NCI-H128 (cell line): ENCODE data around the gene UBE2E3.
"Not testable (repeated sequence)": the region's sequence is repeated elsewhere in the genome, so short reads cannot be mapped to it uniquely, and the experiment has no call there.

Experiments
- DNase-seq: peaks from one replicate; lab custom pipeline; 2025; ENCODE audit not compliant: unreplicated experiment; lab: John Stamatoyannopoulos, UW

Gene UBE2E3

DNA sequence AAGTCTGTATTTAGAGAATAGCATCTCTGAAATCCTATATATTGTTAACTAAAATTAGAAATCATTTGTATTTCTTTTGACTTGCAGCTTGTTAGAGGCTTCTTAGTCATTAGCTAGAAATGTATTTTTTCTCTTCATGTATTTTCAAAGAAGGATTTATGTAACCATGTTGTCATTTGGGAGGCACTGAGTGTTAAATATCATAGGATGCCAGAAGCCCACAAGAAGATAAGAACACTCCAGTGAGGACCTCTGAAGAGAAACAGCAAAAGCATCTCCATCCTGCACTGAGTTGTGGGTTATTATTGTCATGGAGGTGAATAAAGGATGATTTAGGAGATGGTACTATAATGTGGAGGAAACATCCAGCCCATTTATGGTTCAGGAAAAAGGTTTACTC, 93.5 kb downstream of the UBE2E3 start:
- DNase-seq = no peak

DNA sequence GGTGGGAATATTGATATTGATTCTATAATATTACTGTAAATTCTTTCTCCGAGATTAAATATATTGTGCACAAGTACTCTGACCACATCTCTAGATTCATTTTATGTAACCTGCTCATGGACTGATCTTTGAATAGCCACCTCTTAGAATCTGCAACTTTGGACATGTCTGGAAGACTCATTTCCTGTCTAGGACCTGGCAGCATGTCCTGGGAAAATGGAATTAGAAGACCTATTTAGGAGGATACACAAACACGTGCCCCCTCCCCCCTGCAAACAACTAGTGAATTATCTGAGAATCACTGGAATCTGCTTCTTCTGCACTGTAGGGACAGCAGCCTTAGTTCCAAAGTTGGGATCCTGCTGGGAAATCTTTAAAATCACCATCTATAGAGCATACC, 94.1 kb downstream of the UBE2E3 start:
- no peak for DNase-seq

DNA sequence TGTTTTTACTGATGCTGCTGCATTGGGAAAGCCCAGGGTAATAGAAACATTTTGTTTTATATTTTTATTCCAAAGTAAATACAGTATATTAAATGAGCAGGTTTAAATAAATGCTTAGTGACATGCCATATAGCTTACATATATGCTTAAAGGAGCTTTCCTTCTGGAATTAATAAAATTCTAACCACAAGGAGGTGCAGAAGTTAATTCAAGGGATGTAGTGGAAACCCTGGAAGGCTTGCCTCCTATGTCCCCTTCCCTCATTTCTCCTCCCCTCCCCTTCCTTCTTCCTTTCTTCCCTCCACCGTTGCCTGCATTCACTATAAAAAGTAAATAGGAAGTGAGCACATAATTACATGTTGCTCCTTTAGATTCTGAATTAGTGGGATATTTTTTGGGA, 96.3 kb downstream of the UBE2E3 start:
- no peak for DNase-seq

DNA sequence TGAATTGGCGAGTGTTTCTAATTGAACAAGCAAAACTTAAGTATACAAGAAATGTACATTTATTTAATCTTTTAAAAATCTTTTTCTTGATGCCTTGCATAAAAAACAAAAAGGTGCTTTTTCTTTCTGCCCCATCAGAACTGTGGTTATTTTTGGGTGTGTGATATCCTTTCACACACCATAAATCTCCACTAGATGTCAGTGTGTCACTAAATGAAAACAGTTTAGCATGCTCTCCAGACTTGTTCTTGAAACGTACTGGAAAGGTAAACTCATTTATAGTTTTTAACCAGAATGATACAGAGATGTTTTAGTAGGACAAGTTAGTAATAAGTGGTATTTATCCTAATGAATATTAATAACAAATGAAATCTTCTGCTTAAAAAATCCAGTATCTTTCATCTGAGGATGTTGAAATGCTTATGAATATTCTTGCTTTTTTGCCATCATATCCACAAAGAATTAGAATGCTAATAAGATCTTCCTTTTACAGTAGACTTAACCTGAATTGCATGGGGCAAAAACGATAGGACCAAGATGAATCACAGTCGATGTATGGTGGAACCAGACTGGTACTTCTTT, 96.8 kb downstream of the UBE2E3 start:
- no peak for DNase-seq

DNA sequence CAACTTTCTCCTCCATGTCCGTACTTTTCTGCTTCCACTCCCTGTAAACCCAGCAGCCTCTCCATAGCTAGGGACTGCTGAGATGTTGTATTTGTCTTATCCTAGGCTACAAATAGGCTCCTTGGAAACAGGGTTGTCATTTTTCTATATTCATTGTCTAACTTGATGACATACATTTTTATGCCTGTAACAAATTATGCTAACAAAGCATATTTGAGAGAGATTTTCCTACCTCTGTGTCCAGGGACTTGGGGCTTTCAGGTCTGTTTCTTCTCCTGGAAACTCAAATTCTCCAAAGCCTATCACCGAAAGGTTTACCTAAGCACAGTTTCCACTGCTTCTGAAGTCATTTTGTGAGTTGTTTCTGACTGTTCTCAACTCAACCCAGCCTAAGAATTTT, 102.7 kb downstream of the UBE2E3 start:
- DNase-seq = no peak

DNA sequence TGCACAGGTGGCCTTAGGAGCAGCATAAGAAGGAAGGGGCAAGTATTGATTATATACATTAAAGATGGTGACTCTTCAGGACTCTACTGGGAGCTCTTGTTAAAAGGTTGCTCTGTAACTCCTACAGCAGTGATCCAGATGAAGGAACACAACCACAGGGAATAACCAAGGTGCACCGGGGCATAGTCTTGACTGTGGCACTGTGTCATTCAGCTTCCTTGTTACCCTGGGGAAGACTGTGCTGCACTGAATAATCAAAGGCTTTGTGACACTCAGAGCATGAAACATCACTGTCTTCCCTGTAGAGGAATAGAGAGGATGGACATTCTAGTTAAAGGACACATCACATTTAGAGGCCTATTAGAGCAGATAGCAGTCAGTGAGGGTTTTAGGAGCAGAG, 105.3 kb downstream of the UBE2E3 start:
- DNase-seq = no peak

DNA sequence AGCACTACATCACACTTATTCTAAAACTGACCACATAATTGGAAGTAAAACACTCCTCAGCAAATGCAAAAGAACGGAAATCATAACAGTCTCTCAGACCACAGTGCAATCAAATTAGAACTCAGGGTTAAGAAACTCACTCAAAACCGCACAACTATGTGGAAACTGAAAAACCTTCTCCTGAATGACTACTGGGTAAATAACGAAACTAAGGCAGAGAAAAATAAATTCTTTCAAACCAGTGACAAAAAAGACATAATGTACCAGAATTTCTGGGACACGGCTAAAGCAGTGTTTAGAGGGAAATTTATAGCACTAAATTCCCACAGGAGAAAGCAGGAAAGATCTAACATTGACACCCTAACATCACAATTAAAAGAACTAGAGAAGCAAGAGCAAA, 111.5 kb downstream of the UBE2E3 start:
- DNase-seq = not testable (repeated sequence)

DNA sequence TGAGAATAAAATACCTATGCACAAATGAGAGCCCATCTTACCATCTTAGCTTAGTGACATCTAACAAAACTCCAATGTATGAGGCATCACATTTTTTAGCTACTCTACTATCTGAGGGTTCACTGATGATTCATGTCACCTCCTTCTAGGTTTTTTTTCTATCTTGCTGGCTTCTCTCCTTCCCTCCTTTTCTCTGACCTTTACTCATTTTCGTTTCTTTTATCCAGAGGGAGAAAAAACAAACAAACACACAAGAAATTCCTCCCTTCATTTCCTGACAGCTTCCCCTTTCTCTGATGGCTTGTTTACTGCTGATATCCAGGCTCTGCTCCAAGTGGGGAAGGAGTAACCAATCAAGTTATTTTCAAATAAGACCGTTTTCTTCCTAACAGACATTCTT, 115.1 kb downstream of the UBE2E3 start:
- no peak for DNase-seq

DNA sequence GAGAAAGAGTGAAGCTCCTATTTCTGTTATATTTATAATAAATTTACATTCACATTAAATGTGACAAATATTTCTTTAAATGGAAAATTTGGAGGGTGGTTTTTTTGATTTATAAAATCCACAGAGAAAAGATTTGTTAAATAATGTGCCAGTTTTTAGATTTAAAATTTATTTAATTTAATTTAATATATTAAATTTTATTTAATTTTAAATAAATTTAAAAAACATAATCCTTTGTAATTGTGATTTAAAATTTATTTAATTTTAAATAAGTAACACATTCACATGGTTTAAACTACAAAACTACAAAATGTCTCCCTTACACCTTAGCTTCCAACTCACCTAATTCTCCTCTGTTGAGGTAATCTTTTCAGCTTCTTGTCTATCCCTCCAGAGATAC, 123.3 kb downstream of the UBE2E3 start:
- DNase-seq = no peak

DNA sequence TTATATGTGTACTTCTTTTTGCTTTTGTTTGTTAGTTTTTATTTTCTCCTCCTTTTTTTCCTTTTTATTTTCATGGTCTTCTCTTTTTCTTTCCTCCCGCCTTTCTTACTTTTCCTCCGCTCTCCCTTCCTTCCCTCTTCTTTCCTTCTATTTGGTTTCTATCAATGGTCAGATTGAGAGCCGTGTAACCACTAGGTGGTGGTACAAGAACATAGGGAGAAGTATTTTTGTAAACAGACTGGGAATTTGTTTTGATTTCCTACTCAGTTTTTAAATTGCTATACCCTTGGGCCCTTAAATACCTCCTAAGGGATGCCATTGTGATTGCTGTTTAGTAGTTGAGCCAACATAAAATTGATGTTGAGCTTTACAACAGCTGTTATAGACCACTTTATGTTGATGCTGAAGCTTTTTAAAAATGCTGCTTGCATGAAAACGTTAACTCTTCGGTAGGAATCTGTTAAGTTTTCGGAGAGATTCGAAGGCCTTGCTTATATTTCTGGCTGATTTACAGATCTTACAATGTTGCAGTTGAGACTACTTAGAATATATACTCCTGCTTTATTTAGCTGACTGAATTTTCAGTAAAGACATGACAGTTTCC, 124.2 kb downstream of the UBE2E3 start:
- DNase-seq = peak; percentile 53

DNA sequence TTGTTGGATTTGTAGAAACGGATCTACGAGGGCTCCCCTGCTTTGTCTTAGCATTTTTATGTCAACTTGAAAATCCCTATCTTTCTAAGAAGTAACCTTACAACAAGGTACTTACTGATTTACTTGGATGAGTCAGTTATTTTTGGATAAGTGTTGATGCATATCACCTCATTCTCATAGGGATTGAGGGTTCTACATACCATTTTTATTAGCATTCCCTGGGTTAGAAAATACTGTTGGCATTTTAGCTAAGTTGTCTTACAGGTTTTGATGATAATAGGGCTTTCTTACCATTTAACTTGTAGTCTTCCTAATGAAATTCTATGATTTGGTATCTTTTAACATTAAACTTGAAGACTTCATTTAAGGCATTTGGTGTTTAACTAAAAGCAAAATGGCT, 125.2 kb downstream of the UBE2E3 start:
- no peak for DNase-seq

DNA sequence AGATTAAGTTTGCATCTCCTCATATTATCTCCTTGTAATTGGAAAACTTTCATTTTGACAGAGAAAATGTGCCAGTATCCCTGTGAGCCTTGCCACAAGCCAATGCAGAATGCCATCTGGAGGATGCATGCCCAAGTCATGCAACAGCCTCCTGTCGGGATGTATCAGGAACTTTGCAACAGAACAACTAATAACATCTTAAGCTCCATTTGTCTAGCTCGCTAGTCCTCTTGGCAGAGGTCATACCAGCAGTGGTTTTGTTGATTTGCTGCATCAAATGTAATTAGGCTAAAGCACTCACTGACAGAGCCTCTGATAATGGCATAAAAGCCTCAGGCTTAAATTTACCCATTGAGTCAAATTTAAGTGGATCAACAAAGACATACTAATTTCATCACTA, 125.8 kb downstream of the UBE2E3 start:
- DNase-seq = no peak

DNA sequence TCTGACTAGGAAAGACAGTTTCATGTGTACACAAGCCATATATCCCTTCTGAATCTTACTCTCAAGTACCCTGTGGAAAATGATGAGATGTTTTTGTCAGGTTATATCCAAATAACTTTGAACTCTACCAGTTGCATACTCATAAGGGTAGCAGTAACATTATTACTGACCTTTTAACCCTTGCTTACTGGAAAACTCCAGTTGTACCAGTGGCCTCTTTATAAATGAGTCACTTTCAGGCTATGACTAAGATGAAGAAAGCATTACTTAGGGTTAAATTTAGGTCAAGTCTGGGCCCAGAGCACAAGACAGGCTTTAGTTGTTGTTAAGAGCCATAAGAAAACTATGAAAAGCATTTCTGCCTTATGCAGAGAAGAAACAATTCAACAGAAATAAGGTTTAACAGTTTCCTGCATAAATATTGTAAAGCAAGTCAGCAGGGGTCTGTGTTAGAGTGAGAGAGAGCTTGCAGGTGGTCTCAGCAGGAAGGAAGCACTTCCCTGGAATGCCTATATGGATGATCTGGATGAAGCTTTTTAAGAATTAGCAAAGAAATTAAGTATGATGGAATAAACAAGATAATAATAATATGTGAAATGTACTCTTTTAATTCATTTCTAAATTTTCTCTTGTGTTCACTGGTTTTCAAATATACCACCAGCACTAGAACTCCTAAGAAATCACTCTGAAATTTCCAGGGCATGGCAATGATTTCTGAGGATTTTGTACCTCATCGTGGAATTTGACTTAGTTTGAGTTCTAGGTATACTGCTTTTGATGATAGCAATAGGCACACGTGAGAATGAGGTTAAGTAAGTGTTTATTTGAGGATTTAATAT, 126.6 kb downstream of the UBE2E3 start:
- no peak for DNase-seq

DNA sequence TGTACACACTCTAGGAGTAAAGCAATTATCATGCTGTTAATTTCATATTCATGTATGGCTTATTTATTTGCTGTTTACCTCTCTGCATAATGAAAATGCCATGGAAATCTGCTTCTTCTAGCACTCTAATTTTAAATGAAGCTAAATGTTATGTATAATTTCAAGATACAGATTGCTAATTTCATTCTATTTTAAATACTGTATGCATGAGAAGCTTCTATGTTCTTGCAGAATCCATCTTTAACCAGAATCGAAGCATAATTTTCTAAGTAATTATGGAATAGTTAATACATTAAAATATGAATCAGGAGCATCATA, 127.2 kb downstream of the UBE2E3 start:
- no peak for DNase-seq

DNA sequence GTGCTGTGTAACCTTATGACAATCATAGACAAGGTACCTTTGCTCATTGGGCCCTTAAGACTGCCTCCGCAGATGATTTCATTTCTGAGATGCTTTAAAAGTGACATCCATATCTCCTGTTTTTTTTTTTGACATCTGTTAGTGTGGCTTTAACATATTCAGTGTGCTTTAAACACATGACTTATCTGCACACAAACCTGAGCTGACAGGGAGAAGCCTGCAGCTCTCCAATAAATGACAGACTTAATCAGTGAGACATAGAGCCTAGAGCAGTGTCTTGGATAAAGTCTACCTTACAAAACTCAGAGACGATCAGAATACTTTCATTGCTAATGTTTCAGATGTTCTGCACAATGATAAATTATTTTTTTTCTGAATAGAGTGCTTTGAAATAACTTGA, 130.7 kb downstream of the UBE2E3 start:
- no peak for DNase-seq

DNA sequence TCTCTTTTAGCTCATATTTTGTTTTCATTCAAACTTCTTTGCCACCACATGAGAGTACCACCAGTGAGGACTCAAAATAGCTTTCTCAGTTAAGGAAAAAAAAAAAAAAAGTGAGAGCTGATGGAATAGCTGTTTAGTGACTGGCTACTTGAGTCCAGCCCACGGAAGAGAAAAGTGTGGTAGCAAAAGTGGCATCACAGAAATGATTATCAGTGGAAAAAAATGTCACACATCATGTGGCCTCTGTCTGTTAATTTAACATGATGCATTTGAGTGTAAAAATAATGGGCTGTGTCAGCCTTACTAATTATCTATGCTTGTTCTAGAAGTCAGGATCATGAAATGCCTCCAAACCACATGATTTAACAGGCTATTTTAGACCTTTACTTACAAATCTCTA, 132.5 kb downstream of the UBE2E3 start:
- DNase-seq = no peak
